ENCODE data around the gene WFDC10A. TPM values are rescaled to one million over a fixed set of nuclear protein-coding genes. Genes with fewer than 3 reads are reported as not detected.

WFDC10A gene
- total and polyA plus RNA-seq, 7 donors: not detected

GRCh38 chr20:45589725-45590124 lies 39.8 kb upstream of the WFDC10A start:
- no peaks in the 10 kb centered on the region for H3K4me1 ChIP-seq
- H3K36me3 ChIP-seq (ENCODE audit: insufficient read depth in 1 of 2, low read depth in 1 of 2): no peaks in the 10 kb centered on the region
- 21 to 40% (median 38%) methylated on average over 1 of the region's 1 CpG for WGBS, 3 donors
- no peak overlapping the region for H3K27ac ChIP-seq
- H3K9me3 ChIP-seq: no peaks in the 10 kb centered on the region
- no peaks in the 10 kb centered on the region for H3K27me3 ChIP-seq (ENCODE audit: insufficient read depth in 3 of 3, low read length in 2 of 3)
- H3K4me3 ChIP-seq: no peak overlapping the region
- ATAC-seq (no peak), DNase-seq (no peak)
- intact Hi-C loops (cut with DNase I): no loop called here
- TF ChIP-seq CTCF (IDR thresholded peaks at IDR 0.05): no peak

- peak; percentile 9 for TF ChIP-seq CTCF (IDR thresholded peaks at IDR 0.05)
- no peaks in the 10 kb centered on the region for H3K4me1 ChIP-seq
- H3K9me3 ChIP-seq: no peaks in the 10 kb centered on the region
- WGBS, 3 donors: 62 to 66% (median 64%) methylated on average over 5 of the region's 5 CpGs
- H3K27ac ChIP-seq: no peak overlapping the region
- DNase-seq: no peak
- no peak overlapping the region for H3K4me3 ChIP-seq
- H3K27me3 ChIP-seq (ENCODE audit: insufficient read depth in 3 of 3, low read length in 2 of 3): no peaks in the 10 kb centered on the region
- ATAC-seq: no peak
- intact Hi-C loops (cut with DNase I): no loop called here
- no peaks in the 10 kb centered on the region for H3K36me3 ChIP-seq (ENCODE audit: insufficient read depth in 1 of 2, low read depth in 1 of 2)
These were observed 36.9 kb upstream of the WFDC10A start for GRCh38 chr20:45592574-45593189.

GRCh38 chr20:45593498-45593897 lies 36.0 kb upstream of the WFDC10A start:
- no peak for TF ChIP-seq CTCF (IDR thresholded peaks at IDR 0.05)
- Histone ChIP-seq H3K9me3 (no peaks in the 10 kb centered on the region), H3K4me3 (no peak overlapping the region), H3K27me3 (ENCODE audit: insufficient read depth in 3 of 3, low read length in 2 of 3) (no peaks in the 10 kb centered on the region), H3K27ac (no peak overlapping the region), H3K36me3 (ENCODE audit: insufficient read depth in 1 of 2, low read depth in 1 of 2) (no peaks in the 10 kb centered on the region), H3K4me1 (no peaks in the 10 kb centered on the region)
- 35 to 100% (median 43%) methylated on average over 1 of the region's 1 CpG for WGBS, 3 donors
- intact Hi-C loops (cut with DNase I): no loop called here
- DNase-seq (no peak), ATAC-seq (no peak)

- H3K27ac ChIP-seq: no peak overlapping the region
These were observed 34.3 kb upstream of the WFDC10A start for GRCh38 chr20:45595235-45595634.

More at GRCh38 chr20:45595235-45595634, 34.3 kb upstream of the WFDC10A start:
- TF ChIP-seq CTCF (IDR thresholded peaks at IDR 0.05): no peak
- intact Hi-C loops (cut with DNase I): no loop called here
- ATAC-seq (no peak), DNase-seq (no peak)
- H3K9me3 ChIP-seq: no peaks in the 10 kb centered on the region
- 30 to 92% (median 31%) methylated on average over 1 of the region's 1 CpG for WGBS, 3 donors
- no peaks in the 10 kb centered on the region for H3K4me1 ChIP-seq
- no peaks in the 10 kb centered on the region for H3K27me3 ChIP-seq (ENCODE audit: insufficient read depth in 3 of 3, low read length in 2 of 3)
- H3K4me3 ChIP-seq: no peak overlapping the region
- H3K36me3 ChIP-seq (ENCODE audit: insufficient read depth in 1 of 2, low read depth in 1 of 2): no peaks in the 10 kb centered on the region
